WERI-Rb-1 (cell line): ENCODE data around the gene CCDC85A.

Source experiments
- DNase-seq: peaks from one replicate; pipeline ENCODE4 v3.0.0-alpha.2; 2020
- H3K27ac ChIP-seq: fragments of 250-450 bp; sonication (Bioruptor Pico); 2 replicates; pipeline ENCODE4 v1.5.1; 2020; ENCODE audit warnings: mild to moderate bottlenecking, moderate library complexity
- H3K27me3 ChIP-seq: fragments of 250-450 bp; sonication (Bioruptor Pico); 2 replicates; pipeline ENCODE4 v1.5.1; 2021; ENCODE audit warnings: mild to moderate bottlenecking, low read depth, moderate library complexity; ENCODE audit not compliant: insufficient read depth, severe bottlenecking
- H3K36me3 ChIP-seq: fragments of 250-450 bp; sonication (Bioruptor Pico); 2 replicates; pipeline ENCODE4 v1.5.1; 2020; ENCODE audit warnings: mild to moderate bottlenecking, moderate library complexity
- H3K4me3 ChIP-seq: 2 replicates; pipeline ENCODE4 v1.5.1; 2011; ENCODE audit warnings: low read depth, mild to moderate bottlenecking, control low read depth, low read length
- H3K9me3 ChIP-seq: fragments of 250-450 bp; sonication (Bioruptor Pico); 2 replicates; pipeline ENCODE4 v1.5.1; 2021; ENCODE audit warnings: mild to moderate bottlenecking, moderate library complexity; ENCODE audit not compliant: severe bottlenecking
- CTCF ChIP-seq: IDR thresholded peaks from 2 replicates; pipeline ENCODE4 v1.5.1; 2011; ENCODE audit warnings: low read depth, mild to moderate bottlenecking, control low read depth, inconsistent platforms, low read length

The CCDC85A gene

GRCh38 chr2:56198936-56199335 is 15.1 kb downstream of the CCDC85A start:
- no peak for TF ChIP-seq CTCF
- no peak overlapping the region for H3K4me3 ChIP-seq

GRCh38 chr2:56199492-56199891 is 15.7 kb downstream of the CCDC85A start:
- H3K4me3 ChIP-seq, result no peak overlapping the region
- H3K27me3 ChIP-seq, result no peaks in the 10 kb centered on the region

More at GRCh38 chr2:56198936-56199335, 15.1 kb downstream of the CCDC85A start:
- Histone ChIP-seq H3K9me3 (no peaks in the 10 kb centered on the region), H3K27me3 (no peaks in the 10 kb centered on the region), H3K27ac (no peak overlapping the region), H3K36me3 (no peaks in the 10 kb centered on the region)
- no peak for DNase-seq

GRCh38 chr2:56202381-56203121 is 18.8 kb downstream of the CCDC85A start:
- Histone ChIP-seq H3K27ac (no peak overlapping the region), H3K4me3 (no peak overlapping the region), H3K36me3 (no peaks in the 10 kb centered on the region), H3K27me3 (no peaks in the 10 kb centered on the region), H3K9me3 (no peaks in the 10 kb centered on the region)
- no peak for DNase-seq
- no peak for TF ChIP-seq CTCF

More at GRCh38 chr2:56199492-56199891, 15.7 kb downstream of the CCDC85A start:
- no peak for DNase-seq
- no peak for TF ChIP-seq CTCF
- no peak overlapping the region for H3K27ac ChIP-seq
- H3K9me3 ChIP-seq, result no peaks in the 10 kb centered on the region
- H3K36me3 ChIP-seq, result no peaks in the 10 kb centered on the region

- Histone ChIP-seq H3K27ac (no peak overlapping the region), H3K27me3 (no peaks in the 10 kb centered on the region), H3K36me3 (no peaks in the 10 kb centered on the region), H3K9me3 (no peaks in the 10 kb centered on the region), H3K4me3 (no peak overlapping the region)
- no peak for TF ChIP-seq CTCF
- no peak for DNase-seq
These were observed 20.8 kb downstream of the CCDC85A start for GRCh38 chr2:56204556-56204955.

- Histone ChIP-seq H3K9me3 (no peaks in the 10 kb centered on the region), H3K27ac (no peak overlapping the region), H3K36me3 (no peaks in the 10 kb centered on the region), H3K27me3 (no peaks in the 10 kb centered on the region), H3K4me3 (no peak overlapping the region)
- TF ChIP-seq CTCF, result no peak
- DNase-seq, result no peak
These were observed 22.5 kb downstream of the CCDC85A start for GRCh38 chr2:56206250-56206649.

- H3K27ac ChIP-seq, result no peak overlapping the region
- TF ChIP-seq CTCF, result no peak
- no peak overlapping the region for H3K4me3 ChIP-seq
- H3K36me3 ChIP-seq, result no peaks in the 10 kb centered on the region
- no peaks in the 10 kb centered on the region for H3K9me3 ChIP-seq
- no peaks in the 10 kb centered on the region for H3K27me3 ChIP-seq
- DNase-seq, result no peak
These were observed 24.0 kb downstream of the CCDC85A start for GRCh38 chr2:56207760-56208159.
